Measurements from ENCODE around the gene LGALS3BP.

Gene LGALS3BP

GRCh38 chr17:78962345-78962983 is 17.3 kb downstream of the LGALS3BP start:
- no peak for TF ChIP-seq CTCF (IDR thresholded peaks at IDR 0.05; ENCODE audit: low read depth, low read length)
- peaks cover 4% of the 10 kb centered on the region for H3K9me3 ChIP-seq (ENCODE audit: severe bottlenecking)
- no peaks in the 10 kb centered on the region for H3K36me3 ChIP-seq
- no peak overlapping the region for H3K4me3 ChIP-seq (ENCODE audit: low read depth, low read length)
- H3K27ac ChIP-seq, result no peak overlapping the region
- DNase-seq, result no peak
- no peaks in the 10 kb centered on the region for H3K27me3 ChIP-seq (ENCODE audit: insufficient read depth, low read depth, severe bottlenecking)

GRCh38 chr17:78961571-78961970 is 18.2 kb downstream of the LGALS3BP start:
- no peak for DNase-seq
- H3K27me3 ChIP-seq (ENCODE audit: insufficient read depth, low read depth, severe bottlenecking), result no peaks in the 10 kb centered on the region
- no peak for TF ChIP-seq CTCF (IDR thresholded peaks at IDR 0.05; ENCODE audit: low read depth, low read length)
- peaks cover 4% of the 10 kb centered on the region for H3K9me3 ChIP-seq (ENCODE audit: severe bottlenecking)
- H3K4me3 ChIP-seq (ENCODE audit: low read depth, low read length), result no peak overlapping the region
- no peak overlapping the region for H3K27ac ChIP-seq
- no peaks in the 10 kb centered on the region for H3K36me3 ChIP-seq

GRCh38 chr17:78960928-78961327 is 18.8 kb downstream of the LGALS3BP start:
- H3K9me3 ChIP-seq (ENCODE audit: severe bottlenecking), result peaks cover 4% of the 10 kb centered on the region
- TF ChIP-seq CTCF (IDR thresholded peaks at IDR 0.05; ENCODE audit: low read depth, low read length), result no peak
- no peak for DNase-seq
- no peaks in the 10 kb centered on the region for H3K27me3 ChIP-seq (ENCODE audit: insufficient read depth, low read depth, severe bottlenecking)
- H3K27ac ChIP-seq, result no peak overlapping the region
- no peaks in the 10 kb centered on the region for H3K36me3 ChIP-seq
- H3K4me3 ChIP-seq (ENCODE audit: low read depth, low read length), result no peak overlapping the region

- no peaks in the 10 kb centered on the region for H3K9me3 ChIP-seq (ENCODE audit: severe bottlenecking)
These were observed 19.9 kb downstream of the LGALS3BP start for GRCh38 chr17:78959803-78960202.

GRCh38 chr17:78958641-78959127 is 21.0 kb downstream of the LGALS3BP start:
- Histone ChIP-seq H3K27me3 (ENCODE audit: insufficient read depth, low read depth, severe bottlenecking) (no peaks in the 10 kb centered on the region), H3K4me3 (ENCODE audit: low read depth, low read length) (no peak overlapping the region), H3K36me3 (no peaks in the 10 kb centered on the region), H3K9me3 (ENCODE audit: severe bottlenecking) (no peaks in the 10 kb centered on the region), H3K27ac (no peak overlapping the region)
- no peak for TF ChIP-seq CTCF (IDR thresholded peaks at IDR 0.05; ENCODE audit: low read depth, low read length)
- no peak for DNase-seq

More at GRCh38 chr17:78959803-78960202, 19.9 kb downstream of the LGALS3BP start:
- no peak for DNase-seq
- no peaks in the 10 kb centered on the region for H3K27me3 ChIP-seq (ENCODE audit: insufficient read depth, low read depth, severe bottlenecking)
- no peak overlapping the region for H3K4me3 ChIP-seq (ENCODE audit: low read depth, low read length)
- TF ChIP-seq CTCF (IDR thresholded peaks at IDR 0.05; ENCODE audit: low read depth, low read length), result no peak
- H3K27ac ChIP-seq, result no peak overlapping the region
- no peaks in the 10 kb centered on the region for H3K36me3 ChIP-seq

GRCh38 chr17:78957128-78957527 is 22.6 kb downstream of the LGALS3BP start:
- Histone ChIP-seq H3K36me3 (no peaks in the 10 kb centered on the region), H3K27me3 (ENCODE audit: insufficient read depth, low read depth, severe bottlenecking) (no peaks in the 10 kb centered on the region), H3K27ac (no peak overlapping the region), H3K4me3 (ENCODE audit: low read depth, low read length) (no peak overlapping the region), H3K9me3 (ENCODE audit: severe bottlenecking) (peaks cover 2% of the 10 kb centered on the region)
- TF ChIP-seq CTCF (IDR thresholded peaks at IDR 0.05; ENCODE audit: low read depth, low read length), result no peak
- no peak for DNase-seq
